ENCODE measurements around the gene RTN4RL2.

DNA sequence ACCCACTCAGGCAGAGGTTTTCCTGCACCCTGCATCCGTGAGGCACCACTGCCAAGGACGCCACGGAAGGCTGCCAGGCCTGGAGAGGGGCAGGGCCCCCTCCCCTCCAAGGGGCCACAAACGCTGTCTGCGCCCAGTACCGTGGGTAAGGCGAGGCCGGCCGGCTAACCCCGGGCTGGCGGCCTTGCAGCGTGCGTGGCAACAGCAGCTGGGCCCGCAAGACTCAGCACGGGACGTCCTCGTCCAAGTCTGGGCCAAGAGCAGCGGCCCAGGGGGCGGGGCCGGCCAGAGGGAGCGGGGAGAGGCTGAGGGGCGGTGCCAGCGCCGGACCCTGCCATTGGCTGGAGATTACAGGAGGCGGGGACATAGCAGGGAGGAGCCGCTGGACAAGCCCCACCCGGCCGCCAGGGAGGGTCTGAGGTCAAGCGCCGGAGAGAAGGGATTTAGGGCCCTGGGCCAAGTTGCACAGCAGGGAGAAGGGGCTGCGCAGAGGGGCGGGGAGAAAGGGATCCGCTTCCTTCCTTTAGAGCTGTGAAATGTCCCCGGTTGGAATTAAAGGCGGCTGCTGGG, 39.2 kb downstream of the RTN4RL2 start:
- TF ChIP-seq, protein P1, sequence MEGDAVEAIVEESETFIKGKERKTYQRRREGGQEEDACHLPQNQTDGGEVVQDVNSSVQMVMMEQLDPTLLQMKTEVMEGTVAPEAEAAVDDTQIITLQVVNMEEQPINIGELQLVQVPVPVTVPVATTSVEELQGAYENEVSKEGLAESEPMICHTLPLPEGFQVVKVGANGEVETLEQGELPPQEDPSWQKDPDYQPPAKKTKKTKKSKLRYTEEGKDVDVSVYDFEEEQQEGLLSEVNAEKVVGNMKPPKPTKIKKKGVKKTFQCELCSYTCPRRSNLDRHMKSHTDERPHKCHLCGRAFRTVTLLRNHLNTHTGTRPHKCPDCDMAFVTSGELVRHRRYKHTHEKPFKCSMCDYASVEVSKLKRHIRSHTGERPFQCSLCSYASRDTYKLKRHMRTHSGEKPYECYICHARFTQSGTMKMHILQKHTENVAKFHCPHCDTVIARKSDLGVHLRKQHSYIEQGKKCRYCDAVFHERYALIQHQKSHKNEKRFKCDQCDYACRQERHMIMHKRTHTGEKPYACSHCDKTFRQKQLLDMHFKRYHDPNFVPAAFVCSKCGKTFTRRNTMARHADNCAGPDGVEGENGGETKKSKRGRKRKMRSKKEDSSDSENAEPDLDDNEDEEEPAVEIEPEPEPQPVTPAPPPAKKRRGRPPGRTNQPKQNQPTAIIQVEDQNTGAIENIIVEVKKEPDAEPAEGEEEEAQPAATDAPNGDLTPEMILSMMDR (IDR thresholded peaks at IDR 0.05) = no peak
- no peak for TF ChIP-seq ZFX (IDR thresholded peaks at IDR 0.05; ENCODE audit: borderline replicate concordance)

Data from 22Rv1 (cell line).